K562 (cell line): ENCODE measurements around the gene CKLF. TPM values are rescaled to one million over a fixed set of nuclear protein-coding genes. Genes with fewer than 3 reads are reported as not detected.

Experiments
- CBX5 ChIP-seq: IDR thresholded peaks from 2 replicates; pipeline ENCODE4 v1.6.1; 2014; ENCODE audit warnings: low read depth, borderline replicate concordance
- CCAR2 ChIP-seq: fragments of 200-400 bp; formaldehyde crosslinking; IDR thresholded peaks from 2 replicates; pipeline ENCODE4 v1.6.1; 2017; ENCODE audit warnings: mild to moderate bottlenecking, low read depth, low read length
- CHD1 ChIP-seq: fragments of 200-600 bp; sonication (generic); IDR thresholded peaks from one replicate; pipeline ENCODE4 v1.6.1; 2012; ENCODE audit warnings: mild to moderate bottlenecking, moderate library complexity, low read length, inconsistent platforms
- EGR1 ChIP-seq: fragments of 450-650 bp; conservative IDR thresholded peaks from 2 replicates; pipeline ENCODE4 v1.6.1; 2017; ENCODE audit warnings: mild to moderate bottlenecking
- EP300 ChIP-seq: IDR thresholded peaks from 2 replicates; pipeline ENCODE4 v1.6.1; 2012; ENCODE audit warnings: low read length, improper control_type of control experiment
- ERF ChIP-seq: fragments of 450-650 bp; formaldehyde crosslinking; IDR thresholded peaks from 2 replicates; pipeline ENCODE4 v1.4.0; 2020; ENCODE audit warnings: mild to moderate bottlenecking, mixed read lengths
- GATA2 ChIP-seq: sonication (generic); formaldehyde crosslinking; IDR thresholded peaks from 2 replicates; pipeline ENCODE4 v1.4.0; 2020; ENCODE audit warnings: mild to moderate bottlenecking, missing genetic modification reagents
- HDAC1 ChIP-seq, 2 experiments: fragments of 450-650 bp; IDR thresholded peaks; 2 replicates each; pipeline ENCODE4 v1.6.1; 2016 to 2017; ENCODE audit warnings: inconsistent platforms in 1 of 2, mild to moderate bottlenecking in 1 of 2, moderate library complexity in 1 of 2
- KDM1A ChIP-seq, 2 experiments: fragments of 450-650 bp; IDR thresholded peaks; 2 replicates each; pipeline ENCODE4 v1.6.1; 2016; ENCODE audit warnings: mild to moderate bottlenecking in 2 of 2
- PCBP2 ChIP-seq: fragments of 200-400 bp; formaldehyde crosslinking; IDR thresholded peaks from 2 replicates; pipeline ENCODE4 v1.6.1; 2018; ENCODE audit warnings: low read length, low read depth, mild to moderate bottlenecking, moderate library complexity; ENCODE audit not compliant: poor library complexity, severe bottlenecking
- PTBP1 ChIP-seq: fragments of 200-400 bp; formaldehyde crosslinking; IDR thresholded peaks from 2 replicates; pipeline ENCODE4 v1.6.1; 2017; ENCODE audit warnings: low read depth, low read length
- RCOR1 ChIP-seq, 2 experiments: IDR thresholded peaks; 2 replicates each; pipeline ENCODE4 v1.6.1; 2012; ENCODE audit warnings: low read depth in 2 of 2, low read length in 2 of 2, borderline replicate concordance in 1 of 2, improper control_type of control experiment in 1 of 2
- RFX1 ChIP-seq: fragments of 450-650 bp; IDR thresholded peaks from 2 replicates; pipeline ENCODE4 v1.6.1; 2016; ENCODE audit warnings: mild to moderate bottlenecking, moderate library complexity
- SNIP1 ChIP-seq: fragments of 450-650 bp; IDR thresholded peaks from 2 replicates; pipeline ENCODE4 v1.7.1; 2017; ENCODE audit warnings: low read depth, mild to moderate bottlenecking
- SRF ChIP-seq, 2 experiments: fragments of 250-450, 450-650 bp in 1 of 2; sonication (Bioruptor Pico) in 1 of 2; sonication (generic) in 1 of 2; formaldehyde crosslinking; IDR thresholded peaks; 2 replicates each; pipeline versions ENCODE4 v1.5.0 to v1.5.1; 2020 to 2022; ENCODE audit warnings: mild to moderate bottlenecking in 1 of 2, missing genetic modification reagents in 1 of 2
- TAF1 ChIP-seq: IDR thresholded peaks from 2 replicates; pipeline ENCODE4 v1.6.1; 2011; ENCODE audit warnings: mild to moderate bottlenecking, low read length, moderate library complexity; ENCODE audit not compliant: insufficient read depth, control insufficient read depth, severe bottlenecking; ENCODE audit errors: extremely low read depth
- TAL1 ChIP-seq: fragments of 450-650 bp; IDR thresholded peaks from 2 replicates; pipeline ENCODE4 v1.6.1; 2016; ENCODE audit warnings: mild to moderate bottlenecking
- ZBTB7A ChIP-seq: IDR thresholded peaks from 2 replicates; pipeline ENCODE4 v1.6.1; 2011; ENCODE audit warnings: low read depth, mild to moderate bottlenecking, low read length, moderate library complexity, borderline replicate concordance; ENCODE audit not compliant: control insufficient read depth
- ZFP1 ChIP-seq: fragments of 450-650 bp; formaldehyde crosslinking; IDR thresholded peaks from 2 replicates; pipeline ENCODE4 v1.4.0; 2020; ENCODE audit warnings: mild to moderate bottlenecking, mixed read lengths
- ZFP30 ChIP-seq: fragments of 250-450 bp; sonication (Bioruptor Pico); IDR thresholded peaks from 2 replicates; pipeline ENCODE4 v1.8.0; 2022; ENCODE audit warnings: moderate library complexity, mild to moderate bottlenecking, inconsistent platforms, borderline replicate concordance
- ZNF41 ChIP-seq: fragments of 250-450 bp; sonication (Bioruptor Pico); conservative IDR thresholded peaks from 2 replicates; pipeline ENCODE4 v1.4.0; 2020; ENCODE audit warnings: mild to moderate bottlenecking
- ZNF507 ChIP-seq: conservative IDR thresholded peaks from 2 replicates; pipeline ENCODE4 v1.6.1; 2017; ENCODE audit warnings: missing genetic modification characterization, missing compliant biosample characterization
- ZNF668 ChIP-seq: fragments of 250-450 bp; sonication (Bioruptor Pico); IDR thresholded peaks from 2 replicates; pipeline ENCODE4 v1.8.0; 2022; ENCODE audit warnings: mild to moderate bottlenecking, inconsistent platforms
- ZNF778 ChIP-seq: fragments of 450-650 bp; formaldehyde crosslinking; IDR thresholded peaks from 2 replicates; pipeline ENCODE4 v1.4.0; 2020; ENCODE audit warnings: mild to moderate bottlenecking, moderate library complexity
- polyA plus RNA-seq, 8 experiments: library from polyadenylated mRNA; depleted of rRNA in 4 of 8; stranded (reverse) in 5 of 8; unstranded in 3 of 8; fragments of >200 nt; fragmentation: Nextera tagmentation in 2 of 8; fragmentation: Illumina TruSeq in 1 of 8; extraction: Ambion mirVana in 2 of 8; extraction: Trizol in 1 of 8; gene quantifications; 2 replicates each; pipeline versions ENCODE4 v1.2.1 to v1.2.3, GENCODE V29; 2011 to 2014; ENCODE audit warnings: inconsistent platforms in 1 of 8, missing spikeins in 1 of 8
- total RNA-seq, 7 experiments: library from RNA; depleted of rRNA in 6 of 7; stranded (reverse); fragments of >200 nt in 6 of 7; fragmentation: Illumina TruSeq in 2 of 7; extraction: Trizol in 2 of 7; gene quantifications; 2 replicates each; pipeline versions ENCODE4 v1.2.1 to v1.2.3, GENCODE V29; 2011 to 2021; ENCODE audit warnings: low replicate concordance in 1 of 7
- TF ChIP-seq, protein P1 (sequence below): IDR thresholded peaks from 2 replicates; pipeline ENCODE4 v1.6.1; 2012; ENCODE audit warnings: low read depth, low read length, improper control_type of control experiment, borderline replicate concordance
- TF ChIP-seq, protein P2 (sequence below): fragments of 450-650 bp; conservative IDR thresholded peaks from 2 replicates; pipeline ENCODE4 v1.6.1; 2016; ENCODE audit warnings: missing genetic modification characterization, low read depth, mild to moderate bottlenecking, control low read depth, missing compliant biosample characterization
- TF ChIP-seq, protein P3 (sequence below): fragments of 450-650 bp; IDR thresholded peaks from 2 replicates; pipeline ENCODE4 v1.6.1; 2018; ENCODE audit warnings: mild to moderate bottlenecking, low read depth; ENCODE audit not compliant: partially characterized antibody

Gene CKLF
- total and polyA plus RNA-seq, 9 of the 15 experiments (the other 6 are each of a cell fraction or from before 2014, with no cell fraction given) = 84.8 to 322 (median 118) TPM

DNA sequence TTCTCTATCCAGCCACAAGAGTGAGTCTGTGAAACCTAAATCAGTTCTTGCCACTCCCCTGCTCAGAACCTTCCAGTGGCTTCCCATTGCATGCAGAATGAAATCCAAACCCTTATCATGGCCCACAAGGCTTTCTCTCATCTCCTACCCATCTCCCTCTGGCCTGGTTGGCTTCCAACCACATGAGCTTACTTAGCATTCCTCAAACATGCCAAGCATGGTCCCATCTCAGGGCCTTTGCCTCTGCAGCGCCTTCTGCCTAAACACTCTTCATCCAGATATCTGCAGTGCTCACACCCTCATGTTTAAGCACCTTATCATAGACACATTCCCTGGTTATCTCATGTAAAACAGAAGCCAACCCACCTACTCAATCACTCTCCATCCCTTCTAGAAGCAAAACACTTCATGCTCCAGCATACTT lies 18.0 kb upstream of the CKLF start (continued):
- peak; percentile 53; the same call in 1 of the 2 replicates for TF ChIP-seq EP300
- no peak for TF ChIP-seq ZNF778 (CRISPR knock-in tag)
- TF ChIP-seq EGR1 = peak; percentile 80
- no peak for TF ChIP-seq ZNF668 (CRISPR knock-in tag)
- no peak for TF ChIP-seq RFX1
- no peak for TF ChIP-seq CBX5
- TF ChIP-seq ZFP1 (CRISPR knock-in tag) = no peak
- peak; percentile 87 for TF ChIP-seq TAL1
- peak; percentile 97 for TF ChIP-seq KDM1A (IDR thresholded peaks at IDR 0.05)
- TF ChIP-seq RCOR1 (IDR thresholded peaks at IDR 0.05; ENCODE audit: borderline replicate concordance in 1 of 2, low read depth in 2 of 2, low read length in 2 of 2) = peak in 1 of 2 experiments; percentile 91; a peak in 3 of 4 replicates
- TF ChIP-seq PTBP1 = no peak
- no peak for TF ChIP-seq SRF (CRISPR knock-in tag; IDR thresholded peaks at IDR 0.05)
- no peak for TF ChIP-seq ZNF41 (CRISPR knock-in tag)
- TF ChIP-seq TAF1 = no peak
- TF ChIP-seq ERF (CRISPR knock-in tag) = no peak
- TF ChIP-seq ZNF507 = no peak
- no peak for TF ChIP-seq ZFP30
- peak in 1 of 2 experiments; percentile 86; a peak in 2 of 4 replicates for TF ChIP-seq HDAC1 (IDR thresholded peaks at IDR 0.05)
- TF ChIP-seq, protein P1, sequence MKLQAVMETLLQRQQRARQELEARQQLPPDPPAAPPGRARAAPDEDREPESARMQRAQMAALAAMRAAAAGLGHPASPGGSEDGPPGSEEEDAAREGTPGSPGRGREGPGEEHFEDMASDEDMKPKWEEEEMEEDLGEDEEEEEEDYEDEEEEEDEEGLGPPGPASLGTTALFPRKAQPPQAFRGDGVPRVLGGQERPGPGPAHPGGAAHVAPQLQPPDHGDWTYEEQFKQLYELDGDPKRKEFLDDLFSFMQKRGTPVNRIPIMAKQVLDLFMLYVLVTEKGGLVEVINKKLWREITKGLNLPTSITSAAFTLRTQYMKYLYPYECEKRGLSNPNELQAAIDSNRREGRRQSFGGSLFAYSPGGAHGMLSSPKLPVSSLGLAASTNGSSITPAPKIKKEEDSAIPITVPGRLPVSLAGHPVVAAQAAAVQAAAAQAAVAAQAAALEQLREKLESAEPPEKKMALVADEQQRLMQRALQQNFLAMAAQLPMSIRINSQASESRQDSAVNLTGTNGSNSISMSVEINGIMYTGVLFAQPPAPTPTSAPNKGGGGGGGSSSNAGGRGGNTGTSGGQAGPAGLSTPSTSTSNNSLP = no peak
- TF ChIP-seq ZBTB7A = no peak
- TF ChIP-seq GATA2 (CRISPR knock-in tag) = peak; percentile 43
- TF ChIP-seq PCBP2 = no peak
- TF ChIP-seq CHD1 = no peak
- TF ChIP-seq SNIP1 = no peak
- TF ChIP-seq, protein P2, sequence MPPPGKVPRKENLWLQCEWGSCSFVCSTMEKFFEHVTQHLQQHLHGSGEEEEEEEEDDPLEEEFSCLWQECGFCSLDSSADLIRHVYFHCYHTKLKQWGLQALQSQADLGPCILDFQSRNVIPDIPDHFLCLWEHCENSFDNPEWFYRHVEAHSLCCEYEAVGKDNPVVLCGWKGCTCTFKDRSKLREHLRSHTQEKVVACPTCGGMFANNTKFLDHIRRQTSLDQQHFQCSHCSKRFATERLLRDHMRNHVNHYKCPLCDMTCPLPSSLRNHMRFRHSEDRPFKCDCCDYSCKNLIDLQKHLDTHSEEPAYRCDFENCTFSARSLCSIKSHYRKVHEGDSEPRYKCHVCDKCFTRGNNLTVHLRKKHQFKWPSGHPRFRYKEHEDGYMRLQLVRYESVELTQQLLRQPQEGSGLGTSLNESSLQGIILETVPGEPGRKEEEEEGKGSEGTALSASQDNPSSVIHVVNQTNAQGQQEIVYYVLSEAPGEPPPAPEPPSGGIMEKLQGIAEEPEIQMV (tag) = no peak
- TF ChIP-seq CCAR2 = no peak
- TF ChIP-seq, protein P3, sequence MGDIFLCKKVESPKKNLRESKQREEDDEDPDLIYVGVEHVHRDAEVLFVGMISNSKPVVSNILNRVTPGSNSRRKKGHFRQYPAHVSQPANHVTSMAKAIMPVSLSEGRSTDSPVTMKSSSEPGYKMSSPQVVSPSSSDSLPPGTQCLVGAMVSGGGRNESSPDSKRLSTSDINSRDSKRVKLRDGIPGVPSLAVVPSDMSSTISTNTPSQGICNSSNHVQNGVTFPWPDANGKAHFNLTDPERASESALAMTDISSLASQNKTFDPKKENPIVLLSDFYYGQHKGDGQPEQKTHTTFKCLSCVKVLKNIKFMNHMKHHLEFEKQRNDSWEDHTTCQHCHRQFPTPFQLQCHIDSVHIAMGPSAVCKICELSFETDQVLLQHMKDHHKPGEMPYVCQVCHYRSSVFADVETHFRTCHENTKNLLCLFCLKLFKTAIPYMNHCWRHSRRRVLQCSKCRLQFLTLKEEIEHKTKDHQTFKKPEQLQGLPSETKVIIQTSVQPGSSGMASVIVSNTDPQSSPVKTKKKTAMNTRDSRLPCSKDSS = no peak
